GM18861 (cell line): ENCODE results near the gene OSBPL3.

ENCODE experiments used
- ATAC-seq: cut with Tn5 transposase; IDR thresholded peaks from one replicate; pipeline ENCODE4 v1.9.1; 2021; ENCODE audit not compliant: unreplicated experiment

The OSBPL3 gene

DNA sequence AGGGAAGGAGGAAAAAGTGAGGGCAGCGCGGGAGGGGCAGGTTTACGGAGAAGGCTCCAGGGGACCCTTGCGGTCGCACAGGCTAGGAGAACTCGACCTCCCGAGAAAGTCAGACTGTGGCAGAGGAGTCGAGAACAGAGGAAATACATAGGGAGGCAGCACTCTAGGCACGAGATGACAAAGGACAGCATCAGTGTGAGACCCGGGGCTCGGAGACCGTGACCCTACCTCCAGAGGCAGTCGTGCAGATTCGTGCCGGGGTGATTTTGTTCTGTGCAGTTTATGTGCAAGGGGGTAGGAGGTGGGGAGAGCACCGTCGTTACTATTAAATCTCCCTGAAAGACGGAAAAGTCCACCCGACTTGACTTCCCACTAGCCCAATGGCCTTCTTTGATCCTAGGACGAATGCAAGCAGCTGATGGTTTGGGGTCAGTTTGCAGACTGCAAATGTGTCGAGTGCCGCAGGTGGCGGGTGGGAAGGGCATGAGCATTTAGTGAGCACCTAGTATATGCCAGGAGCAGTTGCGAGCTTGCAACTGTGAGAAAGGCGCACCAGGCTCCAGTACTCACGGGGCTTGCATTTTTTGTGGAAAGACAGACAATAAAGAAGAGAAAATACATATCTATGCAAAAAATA lies 674 bp upstream of the OSBPL3 start:
- peak; percentile 6 for ATAC-seq

DNA sequence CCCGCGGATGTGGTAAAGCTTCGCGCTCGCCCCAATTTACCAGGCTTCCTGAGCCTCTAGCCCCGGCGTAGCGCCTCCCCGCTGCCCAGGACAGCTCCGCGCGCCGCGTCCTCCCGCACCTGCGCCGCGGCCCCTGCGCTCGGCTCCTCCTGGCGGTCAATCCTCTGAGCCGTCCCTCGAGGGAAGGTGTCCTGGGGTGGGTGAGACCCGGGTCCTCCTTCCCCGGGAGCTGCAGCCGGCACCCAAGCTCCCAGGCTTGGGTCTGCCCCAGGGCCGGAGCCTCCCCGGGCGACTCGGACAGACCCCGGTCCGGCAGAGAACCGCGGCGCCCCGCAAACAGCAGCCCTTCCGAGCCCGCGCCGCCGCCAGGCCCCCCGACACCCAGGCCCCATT lies 512 bp downstream of the OSBPL3 start:
- peak; percentile 44 for ATAC-seq

DNA sequence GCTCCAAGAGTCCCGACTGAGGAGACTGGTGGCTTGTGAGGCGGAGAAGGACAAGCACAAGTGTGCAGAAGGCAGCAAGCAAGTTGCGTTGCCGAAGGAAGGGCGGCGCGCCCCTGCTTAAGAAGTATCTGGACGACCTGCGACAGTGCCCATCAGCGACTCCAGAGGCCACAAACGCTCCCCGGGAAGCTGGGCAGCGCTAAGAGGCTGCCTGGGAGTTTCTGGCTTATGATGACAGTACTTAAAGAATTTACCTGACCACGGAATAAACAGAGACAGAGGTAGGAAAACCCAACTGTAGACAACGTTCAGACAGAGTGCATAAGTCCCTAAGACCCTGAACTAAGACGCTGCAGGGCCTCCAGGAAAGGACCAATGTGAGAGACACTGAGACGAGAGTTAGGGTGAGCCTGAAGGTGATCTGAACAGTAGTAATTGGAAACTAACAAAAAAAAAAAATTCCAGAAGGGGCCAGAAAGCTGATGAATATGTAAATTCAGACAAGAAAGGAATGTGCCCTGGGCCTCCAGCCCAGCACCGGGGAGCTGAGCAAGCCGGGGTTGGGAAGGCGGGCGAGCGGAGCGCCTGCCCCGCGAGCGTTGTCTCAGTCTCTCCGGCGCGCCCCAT lies 1.0 kb downstream of the OSBPL3 start:
- no peak for ATAC-seq

DNA sequence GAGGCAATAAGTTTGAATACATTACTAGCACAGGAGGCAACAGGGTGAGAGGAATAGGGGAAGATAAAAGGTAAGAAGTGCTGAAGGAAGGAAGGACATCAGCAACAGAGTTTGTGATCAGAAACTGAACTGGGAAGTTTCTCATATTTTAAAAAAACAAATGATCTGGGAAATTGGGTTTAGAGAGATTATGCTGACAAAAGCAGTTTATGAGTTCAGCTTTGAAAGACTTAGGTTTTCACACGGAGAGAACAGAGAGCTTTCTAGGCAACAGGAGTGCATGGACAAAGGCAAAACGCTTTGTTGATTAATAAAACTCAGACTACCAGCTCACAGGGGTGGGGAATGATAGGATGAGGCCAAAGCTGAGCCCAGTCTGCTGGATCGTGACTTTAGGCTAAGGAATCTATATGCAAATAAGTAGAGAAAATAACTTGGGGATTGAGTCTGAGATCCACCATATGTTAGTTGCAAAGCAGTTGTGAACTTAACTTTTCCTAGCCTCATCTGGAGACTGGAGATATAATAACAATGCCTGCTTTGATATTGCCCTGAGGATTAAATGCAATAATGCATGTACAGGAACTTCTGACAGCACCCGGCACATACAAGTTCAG lies 4.2 kb downstream of the OSBPL3 start:
- no peak for ATAC-seq

DNA sequence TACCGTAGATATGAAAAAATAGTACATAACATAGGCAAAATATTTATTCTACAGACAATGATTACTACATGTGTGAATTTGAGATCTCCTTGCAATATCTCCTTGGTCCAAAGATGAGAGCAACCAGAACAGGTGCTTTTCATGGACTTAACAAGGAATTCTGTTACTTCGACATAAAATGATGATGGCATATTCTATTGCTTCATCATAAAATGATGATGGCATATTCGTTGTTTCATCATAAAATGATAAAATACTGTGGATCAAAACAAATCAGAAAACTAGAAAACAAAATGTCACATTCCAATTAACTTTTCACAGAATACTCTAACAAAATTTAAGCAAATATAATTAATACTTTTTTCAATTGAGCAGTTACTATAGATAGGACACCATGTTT lies 4.8 kb downstream of the OSBPL3 start:
- ATAC-seq = no peak

DNA sequence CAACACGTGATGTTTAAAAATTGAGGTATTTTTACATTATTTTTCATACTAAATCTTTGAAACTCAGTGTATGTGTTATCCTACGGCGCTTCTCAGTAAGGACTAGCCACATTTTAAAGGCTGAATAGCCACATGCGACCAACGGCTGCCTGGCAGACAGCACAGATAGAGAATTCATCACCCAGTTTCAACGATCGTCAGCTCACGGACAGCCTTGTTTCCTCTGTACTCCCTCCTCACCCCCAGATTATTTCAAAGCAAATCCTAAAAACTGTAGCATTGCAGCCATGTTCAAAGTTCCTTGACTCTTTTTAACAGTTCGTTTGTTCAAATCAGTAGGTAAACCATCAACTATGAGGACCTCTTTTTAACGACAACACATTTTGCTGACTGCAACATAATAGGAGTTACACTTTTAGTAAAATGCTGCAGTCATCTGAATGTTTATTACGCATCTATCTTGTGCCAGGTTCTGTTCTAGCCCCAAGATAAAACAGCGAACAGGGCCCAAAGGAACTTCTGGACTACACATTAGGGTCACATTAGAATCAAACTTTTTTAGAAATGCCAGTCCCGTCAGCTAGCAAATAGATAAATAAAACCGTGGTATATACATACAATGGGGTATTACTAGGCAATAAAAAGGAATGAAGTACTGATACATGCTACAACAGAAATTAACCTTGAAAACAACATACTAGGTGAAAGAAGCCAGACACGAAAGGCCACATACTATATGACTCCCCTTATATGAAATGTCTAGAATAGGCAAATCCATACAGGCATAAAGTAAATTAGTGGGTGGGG lies 5.7 kb downstream of the OSBPL3 start:
- ATAC-seq = no peak

DNA sequence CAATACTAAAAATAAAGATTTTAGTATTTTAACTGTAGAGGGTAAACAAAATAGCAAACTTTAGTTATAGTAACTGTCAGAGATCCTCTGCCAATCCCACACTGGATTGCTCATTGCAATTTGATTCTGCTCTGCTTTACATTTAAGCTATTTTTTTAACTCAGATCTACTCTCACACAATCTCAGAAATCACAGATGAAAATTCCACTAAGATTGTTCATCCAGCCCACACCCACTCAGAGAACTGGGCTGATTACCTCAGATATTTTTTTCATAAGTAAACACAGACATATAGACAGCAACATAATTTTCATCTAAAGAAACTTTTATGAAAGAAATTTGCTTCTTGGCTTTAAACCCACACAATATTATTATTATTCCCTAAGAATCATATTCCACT lies 7.0 kb downstream of the OSBPL3 start:
- no peak for ATAC-seq

DNA sequence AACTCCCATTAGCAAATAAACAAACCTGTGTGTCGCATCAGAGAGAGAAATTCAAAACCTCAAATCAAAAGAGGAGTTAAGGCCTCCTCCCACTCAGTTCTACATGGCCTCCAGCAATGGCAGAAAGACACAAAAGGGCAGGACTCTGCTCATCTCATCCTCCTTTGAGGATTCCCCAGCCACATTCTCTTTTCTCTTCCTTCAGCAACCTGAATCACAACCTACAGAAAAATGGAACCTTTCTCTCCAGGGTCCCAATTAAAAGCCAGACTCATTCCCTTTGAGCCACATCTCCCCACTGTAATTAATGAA lies 7.9 kb downstream of the OSBPL3 start:
- no peak for ATAC-seq

DNA sequence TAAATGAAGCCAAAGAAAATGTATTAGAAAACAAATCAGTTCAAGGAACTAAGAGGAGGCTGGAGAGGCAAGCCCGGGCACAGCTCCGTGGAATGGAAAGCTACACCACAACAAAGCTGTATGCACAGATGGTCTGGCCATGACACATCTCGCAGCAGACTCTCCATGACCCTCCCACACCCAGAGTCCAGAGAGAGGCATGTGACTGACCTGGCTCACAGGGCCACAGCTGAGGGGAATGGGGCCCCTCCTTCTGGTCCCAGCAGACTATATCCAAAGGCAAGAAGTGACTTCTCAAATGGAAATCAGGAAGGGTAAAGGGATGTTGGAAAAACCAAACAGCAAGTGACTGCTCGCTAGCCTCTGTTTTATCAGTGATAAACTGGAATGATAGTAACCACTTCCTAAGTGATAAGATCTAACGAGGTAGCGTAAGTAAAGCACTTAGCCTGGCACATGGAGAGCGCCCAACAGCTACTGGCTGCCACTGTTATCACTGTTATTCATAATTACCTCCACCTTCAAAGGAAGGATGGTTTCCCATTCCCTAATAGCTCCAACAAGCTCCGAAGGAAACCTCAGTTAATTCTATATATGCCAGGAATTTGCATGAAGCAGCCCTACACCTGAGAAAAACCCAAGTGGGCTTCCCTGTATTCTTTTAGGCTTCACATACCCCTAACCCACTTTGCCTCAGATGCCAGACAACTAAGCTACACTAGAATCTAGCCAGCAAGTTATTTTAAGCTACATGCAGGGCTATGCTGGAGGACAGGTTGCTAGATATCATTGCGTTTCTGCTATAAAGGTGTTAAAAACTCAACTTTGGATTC lies 8.4 kb downstream of the OSBPL3 start:
- no peak for ATAC-seq

DNA sequence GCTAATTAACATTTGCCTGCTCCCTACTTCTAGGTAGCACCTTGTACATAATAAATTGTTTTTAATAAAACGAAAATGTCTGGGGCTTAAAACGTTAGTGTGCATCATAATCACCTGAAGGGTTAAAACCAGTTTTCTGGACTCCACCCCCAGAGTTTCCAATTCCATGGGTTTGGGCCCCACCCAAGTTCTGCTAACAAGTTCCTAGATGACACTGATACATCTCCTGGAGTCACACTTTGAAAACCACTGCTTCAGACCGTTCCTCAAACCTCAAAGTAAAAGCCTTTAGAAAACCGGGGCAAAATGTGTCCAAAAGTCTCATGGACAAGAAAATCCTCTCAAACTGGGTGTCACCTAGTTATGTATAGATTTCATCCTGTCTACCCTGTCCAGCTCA lies 9.3 kb downstream of the OSBPL3 start:
- ATAC-seq = no peak

DNA sequence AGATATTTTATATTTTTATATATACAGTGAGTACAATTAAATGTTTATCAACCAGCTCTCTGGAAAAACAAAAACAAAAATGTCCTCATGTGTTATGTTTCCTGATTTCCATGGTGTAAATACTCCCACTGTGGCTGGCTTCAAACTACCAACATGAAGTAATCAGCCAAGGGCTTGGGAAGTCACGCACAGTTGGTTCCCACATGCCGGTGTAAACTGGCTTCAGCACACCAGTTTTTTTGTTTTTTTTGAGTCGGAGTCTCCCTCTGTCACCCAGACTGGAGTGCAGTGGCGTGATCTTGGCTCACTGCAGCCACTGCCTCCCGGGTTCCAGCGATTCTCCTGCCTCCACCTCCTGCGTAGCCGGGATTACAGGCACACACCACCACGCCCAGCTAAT lies 11.8 kb downstream of the OSBPL3 start:
- no peak for ATAC-seq

DNA sequence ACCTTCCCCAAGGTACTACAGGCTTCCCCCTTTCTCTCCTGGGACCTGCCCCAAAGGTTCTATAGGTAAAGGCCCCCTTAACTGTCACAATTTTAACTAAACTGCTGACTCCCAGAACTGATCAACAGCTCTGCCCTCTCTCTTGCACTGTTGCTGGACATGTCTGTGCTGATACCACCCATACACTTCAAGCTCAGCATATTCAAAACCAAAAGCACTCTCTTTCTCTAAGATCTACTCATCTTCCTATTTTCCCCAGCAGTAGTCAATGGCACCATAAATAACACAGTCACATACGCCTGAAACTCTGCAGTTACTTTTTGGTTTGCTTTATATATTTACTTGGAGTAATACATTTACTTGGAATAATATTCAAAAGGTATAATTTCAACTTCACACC lies 12.3 kb downstream of the OSBPL3 start:
- ATAC-seq = no peak

DNA sequence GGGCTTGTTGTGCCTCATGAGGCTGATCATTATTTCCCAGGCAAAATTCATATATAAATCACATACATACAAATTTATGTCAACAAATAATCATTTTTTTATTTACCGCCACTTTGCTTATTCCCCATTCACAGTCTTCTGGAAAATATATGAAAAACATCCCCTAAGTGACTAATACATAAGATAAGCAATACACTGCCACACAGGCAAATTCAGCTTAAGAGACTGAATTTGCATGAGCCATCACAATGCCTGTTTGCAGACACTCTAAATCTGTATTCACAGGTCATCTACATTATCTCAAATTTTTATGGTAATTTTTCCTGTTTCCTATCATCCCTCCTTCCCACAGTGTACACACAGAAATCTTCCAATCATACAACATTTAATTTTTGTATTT lies 13.2 kb downstream of the OSBPL3 start:
- no peak for ATAC-seq

DNA sequence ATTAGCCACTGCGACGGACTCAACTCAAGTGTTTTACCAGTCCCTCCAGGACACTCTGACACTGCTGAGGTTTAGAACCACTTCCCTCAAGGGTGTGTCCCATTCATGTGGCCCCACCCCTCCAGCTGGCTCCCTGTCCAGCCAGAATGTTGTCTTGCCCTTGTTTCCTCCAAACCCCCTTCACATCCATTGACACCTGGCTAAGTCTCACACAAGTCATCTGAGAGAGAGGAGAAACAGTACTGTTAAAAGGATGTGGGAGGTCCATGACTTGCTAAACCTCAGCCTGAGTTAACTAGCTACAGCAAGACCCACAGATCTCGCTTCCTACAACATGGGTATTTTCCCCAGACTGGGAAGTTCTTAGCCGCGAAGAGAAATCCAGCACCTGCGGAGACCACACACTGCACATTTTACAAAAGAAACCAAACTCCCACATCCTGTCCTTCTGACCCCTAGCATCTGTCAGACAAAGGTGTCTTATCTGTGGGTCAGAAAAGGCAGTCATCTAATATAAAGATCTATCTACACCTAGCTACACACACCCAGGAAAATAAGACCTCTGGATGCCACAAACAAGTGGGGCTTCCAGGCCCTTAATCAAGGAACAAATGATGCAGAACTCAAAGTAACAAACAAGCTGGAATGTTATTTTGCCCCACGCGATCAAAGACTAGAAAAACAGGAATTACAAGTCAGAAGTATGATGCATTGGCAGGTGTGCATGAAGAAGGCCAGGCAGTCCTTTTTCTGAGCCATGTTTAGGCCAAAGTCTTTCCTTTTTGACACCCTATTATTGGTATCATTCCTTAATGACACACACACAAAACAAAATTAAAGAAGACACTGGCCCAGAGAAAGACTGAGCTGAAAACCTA lies 13.9 kb downstream of the OSBPL3 start:
- peak; percentile 66 for ATAC-seq

DNA sequence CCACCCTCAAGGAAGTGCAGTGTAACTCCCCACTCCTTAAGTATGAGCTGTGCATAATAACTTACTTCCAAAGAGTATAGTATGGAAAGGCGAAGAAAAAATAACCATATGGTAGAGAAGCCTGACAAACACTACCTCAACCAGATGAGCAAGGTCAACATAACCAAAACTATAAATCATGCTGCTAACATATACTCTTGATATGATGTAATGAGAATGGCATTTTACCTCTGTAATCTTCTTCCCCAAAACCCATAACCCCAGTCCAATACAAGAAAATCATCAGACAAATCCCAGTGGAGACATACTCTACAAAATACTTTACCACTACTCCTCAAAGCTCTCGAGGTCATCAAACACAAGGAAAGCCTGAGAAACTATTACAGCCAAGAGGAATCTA lies 15.8 kb downstream of the OSBPL3 start:
- no peak for ATAC-seq

DNA sequence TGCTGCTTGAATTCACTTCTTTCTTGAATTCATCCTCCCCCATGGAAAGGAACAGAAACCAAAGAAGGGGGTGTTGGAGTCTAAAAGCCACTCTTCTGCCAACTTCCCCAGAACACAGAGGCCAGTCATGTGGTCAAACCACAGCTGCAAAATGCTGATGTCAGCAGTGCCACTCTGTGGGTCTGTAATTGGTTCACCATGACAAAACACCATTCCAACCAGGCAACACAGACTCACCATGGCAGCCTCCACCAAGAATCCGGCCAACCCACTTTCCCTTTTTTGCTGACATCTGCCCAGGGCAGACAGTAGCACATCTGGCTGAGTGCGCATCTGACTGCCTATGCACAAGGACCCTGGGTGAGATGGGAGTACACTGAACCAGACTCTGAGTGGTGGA lies 16.8 kb downstream of the OSBPL3 start:
- peak; percentile 21 for ATAC-seq

DNA sequence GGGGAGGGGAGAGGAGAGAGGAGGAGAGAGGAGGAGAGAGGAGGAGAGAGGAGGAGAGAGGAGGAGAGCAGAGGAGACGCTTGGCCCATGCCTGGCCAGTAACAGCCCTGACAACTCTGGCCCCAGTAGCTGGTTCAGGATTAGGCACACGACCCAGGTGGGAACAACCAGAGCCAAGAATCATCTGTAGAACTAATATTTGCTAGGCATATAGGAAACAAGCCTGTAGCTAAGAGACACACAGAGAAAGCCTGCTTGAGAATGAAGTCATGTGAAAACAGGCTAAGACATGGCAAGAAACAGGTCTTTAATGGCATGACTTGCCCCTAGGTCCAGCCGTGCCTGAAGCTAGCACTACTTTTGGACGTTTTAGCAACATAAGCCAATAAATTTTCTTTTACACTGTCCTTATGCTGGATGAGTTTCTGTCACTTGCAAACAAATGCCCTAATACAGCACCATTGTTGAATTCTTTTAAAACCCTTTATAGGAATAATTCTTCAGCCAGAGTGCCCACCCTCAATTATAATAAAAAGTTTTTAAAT lies 17.5 kb downstream of the OSBPL3 start:
- no peak for ATAC-seq

DNA sequence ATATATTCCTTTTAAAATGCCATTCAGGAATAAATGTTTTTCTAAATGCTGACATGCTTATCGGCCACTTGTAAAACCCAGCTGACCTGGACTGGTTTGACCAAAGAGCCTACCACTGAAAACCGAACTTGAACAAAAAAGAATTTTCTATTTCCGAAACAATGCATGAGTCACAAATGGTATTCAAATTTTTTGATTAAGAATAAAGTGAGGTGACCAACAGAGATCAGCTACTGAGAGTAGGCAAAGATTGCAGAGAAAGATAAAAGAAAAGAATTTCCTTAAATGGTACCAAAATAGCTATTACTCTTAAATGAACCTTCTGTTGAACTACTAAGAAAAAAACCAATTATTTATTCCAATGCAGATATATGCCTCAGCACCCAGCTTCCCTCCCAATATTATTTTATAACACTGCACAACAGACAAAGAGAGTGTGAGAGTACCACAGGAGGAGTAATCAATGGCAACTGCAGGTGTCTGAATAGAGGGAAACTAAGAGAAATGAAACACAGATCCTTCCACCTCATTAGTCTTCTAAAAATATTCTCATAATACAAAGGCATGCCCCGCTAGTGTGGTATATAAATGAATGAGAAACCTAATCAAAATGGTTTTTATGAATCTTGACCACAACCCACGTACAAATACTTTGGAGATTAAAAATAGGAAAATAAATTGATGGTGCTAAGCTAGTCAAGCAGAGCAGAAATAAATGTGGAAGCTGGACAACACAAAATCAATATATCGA lies 20.1 kb downstream of the OSBPL3 start:
- ATAC-seq = no peak

DNA sequence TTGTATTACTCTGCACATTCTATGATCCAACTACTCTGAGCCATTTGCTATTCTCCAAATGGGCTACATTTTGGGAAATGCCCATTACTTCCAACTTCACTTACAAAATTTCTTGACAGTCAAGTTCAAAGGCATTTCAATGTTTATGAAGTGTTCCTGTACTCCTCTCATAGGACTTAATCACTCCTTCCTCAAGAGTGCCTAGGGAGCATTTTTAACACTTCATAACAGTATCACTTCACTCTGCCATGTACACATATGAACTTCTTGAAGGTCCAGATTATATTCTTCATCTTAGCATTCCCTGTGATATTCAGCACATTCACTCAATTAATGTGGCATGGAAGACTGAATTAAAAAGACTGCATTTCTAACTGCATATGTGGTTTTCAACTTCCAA lies 21.6 kb downstream of the OSBPL3 start:
- ATAC-seq = no peak
